Measurements from ENCODE around the gene CCDC15. TPM values are rescaled to one million over a fixed set of nuclear protein-coding genes. Genes with fewer than 3 reads are reported as not detected.

Gene CCDC15
- total and polyA plus RNA-seq, 2 of the 4 experiments (the other 2 are of a cell fraction), result 1.1 to 2.0 TPM

GRCh38 chr11:125071846-125072217 is 117.8 kb downstream of the CCDC15 start:
- ATAC-seq (ENCODE audit: low read depth) (no peak), DNase-seq (no peak)
- H3K56ac ChIP-seq (ENCODE audit: extremely low read depth, insufficient read depth, low read length), result no peak overlapping the region
- no peak overlapping the region for H3K18ac ChIP-seq (ENCODE audit: low read depth, low read length)
- no peaks in the 10 kb centered on the region for H4K20me1 ChIP-seq (ENCODE audit: insufficient read depth, low read length)
- H4K5ac ChIP-seq (ENCODE audit: low read depth, low read length), result no peak overlapping the region
- H3K9me1 ChIP-seq (ENCODE audit: insufficient read depth, low read length), result peaks cover 20% of the 10 kb centered on the region
- H3K27ac ChIP-seq (ENCODE audit: insufficient read depth, low read length), result no peak overlapping the region
- TF ChIP-seq MXI1 (IDR thresholded peaks at IDR 0.05; ENCODE audit: borderline replicate concordance, low read depth, low read length) (no peak), POLR2A (IDR thresholded peaks at IDR 0.05; ENCODE audit: low read depth, low read length) (no peak), SMC3 (IDR thresholded peaks at IDR 0.05; ENCODE audit: low read depth, low read length) (no peak), CHD1 (IDR thresholded peaks at IDR 0.05; ENCODE audit: low read depth, low read length) (no peak), RFX5 (IDR thresholded peaks at IDR 0.05; ENCODE audit: low read depth, low read length) (no peak), FOS (IDR thresholded peaks at IDR 0.05; ENCODE audit: low read depth, low read length) (no peak), NFE2L2 (IDR thresholded peaks at IDR 0.05; ENCODE audit: low read depth, low read length) (no peak), MAZ (IDR thresholded peaks at IDR 0.05; ENCODE audit: borderline replicate concordance, low read depth, low read length) (no peak), ELK1 (IDR thresholded peaks at IDR 0.05; ENCODE audit: borderline replicate concordance, low read depth, low read length) (no peak), USF2 (IDR thresholded peaks at IDR 0.05; ENCODE audit: low read depth, low read length) (no peak), CTCF (conservative IDR thresholded peaks at IDR 0.05; ENCODE audit: low read depth, low read length) (no peak), RAD21 (IDR thresholded peaks at IDR 0.05; ENCODE audit: low read length) (no peak)
- no peak overlapping the region for H3K4me2 ChIP-seq (ENCODE audit: low read depth, low read length)
- in situ Hi-C loops (cut with MboI; ENCODE audit: low sequenced_read_pairs), result no loop called here
- H2AK9ac ChIP-seq (replicated peaks; ENCODE audit: low read depth, low read length, poor library complexity), result no peak overlapping the region
- H3K9me3 ChIP-seq (ENCODE audit: control insufficient read depth, insufficient read depth, low read length), result no peaks in the 10 kb centered on the region
- no peak overlapping the region for H4K91ac ChIP-seq (ENCODE audit: insufficient read depth, low read depth, low read length)
- H3K79me1 ChIP-seq (ENCODE audit: low read depth in 1 of 2, low read length in 2 of 2), result no peaks in the 10 kb centered on the region
- H3K9ac ChIP-seq (ENCODE audit: low read depth, low read length), result no peak overlapping the region
- no peak overlapping the region for H2AFZ ChIP-seq (replicated peaks; ENCODE audit: low read length, poor library complexity)
- H3K4me1 ChIP-seq (ENCODE audit: control insufficient read depth, insufficient read depth, low read length), result peaks cover 15% of the 10 kb centered on the region
- H2BK15ac ChIP-seq (ENCODE audit: low read depth, low read length), result no peak overlapping the region
- H3K14ac ChIP-seq (replicated peaks; ENCODE audit: low read depth, low read length), result no peak overlapping the region
- H2BK20ac ChIP-seq (ENCODE audit: low read depth, low read length), result no peak overlapping the region
- no peak overlapping the region for H3K4ac ChIP-seq (ENCODE audit: low read depth, low read length)
- CTCF ChIA-PET, result interaction anchor here (0.7 kb wide), 1 partner anchor 40 kb away, joined by 3 read pairs; no protein-coding TSS in a partner anchor
- no peaks in the 10 kb centered on the region; the same call in 1 of the 2 replicates for H3K27me3 ChIP-seq (ENCODE audit: control insufficient read depth, insufficient read depth, low read length)
- no peak overlapping the region for H2BK120ac ChIP-seq (ENCODE audit: low read depth, low read length)
- H3K4me3 ChIP-seq (ENCODE audit: insufficient read depth, low read depth, low read length), result no peak overlapping the region
- no peak overlapping the region for H4K8ac ChIP-seq (ENCODE audit: low read depth in 2 of 2, low read length in 2 of 2)
- H3K36me3 ChIP-seq (ENCODE audit: control insufficient read depth, insufficient read depth, low read length), result no peaks in the 10 kb centered on the region
- POLR2A ChIA-PET (ENCODE audit: unreplicated experiment), result no interaction called here
- intact Hi-C loops (cut with micrococcal nuclease), result no loop called here
- 79% methylated on average over 2 of the region's 6 CpGs; no CpG with 5 or more reads in 1 of the 2 experiments for WGBS, 2 experiments (ENCODE audit: extremely low coverage in 2 of 2, insufficient read length in 1 of 2)
- H3K23ac ChIP-seq (ENCODE audit: low read depth, low read length), result no peak overlapping the region
- H2AK5ac ChIP-seq (ENCODE audit: low read depth, low read length), result 0 out of 2 replicates have a peak overlapping the region, but pooled peaks have one; percentile 56
- no TSS peak for BruUV-seq (replicated peaks)
- H2BK5ac ChIP-seq (ENCODE audit: low read depth, low read length, poor library complexity, severe bottlenecking), result no peak overlapping the region
- dilution Hi-C loops (cut with HindIII; ENCODE audit: low sequenced_read_pairs, unreplicated experiment), result no loop called here

Data from IMR-90 (cell line).